Esophagus muscularis mucosa (tissue), 4 donors: ENCODE results near the gene WDR38. TPM values are rescaled to one million over a fixed set of nuclear protein-coding genes. Genes with fewer than 3 reads are reported as not detected.

Experiments used
- DNase-seq: peaks from one replicate; pipeline ENCODE4 v3.0.0-alpha.2; 2017; ENCODE audit errors: extremely low spot score
- H3K27ac ChIP-seq, 4 donors: fragments of 200-600 bp; sonication (generic); replicated peaks in 1 of 4; 1 replicate in 3 of 4; 2 replicates in 1 of 4; pipeline ENCODE4 v1.5.1; 2016 to 2019; ENCODE audit warnings: mild to moderate bottlenecking in 1 of 4
- H3K27me3 ChIP-seq, 4 donors: fragments of 200-600 bp; sonication (generic); one replicate each; pipeline versions ENCODE4 v1.5.1 to v1.6.0; 2016 to 2019
- H3K36me3 ChIP-seq, 4 donors: fragments of 200-600 bp; sonication (generic); one replicate each; pipeline ENCODE4 v1.5.1; 2016 to 2019
- H3K4me1 ChIP-seq, 4 donors: fragments of 200-600 bp; sonication (generic); one replicate each; pipeline ENCODE4 v1.5.1; 2016 to 2019
- H3K4me3 ChIP-seq, 4 donors: fragments of 200-600 bp; sonication (generic); 1 replicate in 2 of 4; 2 replicates in 2 of 4; pipeline ENCODE4 v1.5.1; 2016 to 2019; ENCODE audit warnings: mild to moderate bottlenecking in 4 of 4, moderate library complexity in 1 of 4
- H3K9me3 ChIP-seq, 4 donors: fragments of 200-600 bp; sonication (generic); 1 replicate in 3 of 4; 2 replicates in 1 of 4; pipeline ENCODE4 v1.5.1; 2016 to 2019
- EP300 ChIP-seq: sonication (generic); formaldehyde crosslinking; IDR thresholded peaks from one replicate; pipeline ENCODE4 v1.6.1; 2017; ENCODE audit warnings: antibody characterized with exemption
- POLR2A ChIP-seq: fragments of 450-650 bp; IDR thresholded peaks from one replicate; pipeline ENCODE4 v1.6.1; 2017; ENCODE audit warnings: antibody characterized with exemption, moderate library complexity, mild to moderate bottlenecking, low read depth
- POLR2AphosphoS5 ChIP-seq, 2 donors: sonication (generic); formaldehyde crosslinking; IDR thresholded peaks; one replicate each; pipeline ENCODE4 v1.6.1; 2017; ENCODE audit warnings: antibody characterized with exemption in 2 of 2
- WGBS: methylation state at CpG from one replicate; pipeline ENCODE4 v1.1.5; 2018; 5-methylcytosine and 5-hydroxymethylcytosine counted together
- intact Hi-C: fragments of 100-400 bp; cut with DNase I; formaldehyde crosslinking; loops from one replicate; pipeline ENCODE4 v1.15.1; 2023
- total RNA-seq, 4 donors: library from RNA; depleted of rRNA; stranded (reverse); fragments of >200 nt; gene quantifications; one replicate each; pipeline versions ENCODE4 v1.1.0 to v1.2.1, GENCODE V29; 2016
- TF ChIP-seq, protein P1 (sequence below), 3 experiments: fragments of 200-600 bp in 2 of 3; fragments of 450-650 bp in 1 of 3; sonication (generic) in 2 of 3; IDR thresholded peaks; one replicate each; pipeline ENCODE4 v1.5.1; 2017 to 2019; ENCODE audit warnings: antibody characterized with exemption in 3 of 3, mild to moderate bottlenecking in 2 of 3, moderate library complexity in 1 of 3

WDR38 gene
- total RNA-seq, 4 donors from 2014 or later: 0.32 TPM; not detected in 3

GRCh38 chr9:124813501-124814163 lies 39.6 kb upstream of the WDR38 start:
- DNase-seq: no peak
- 70% methylated on average over 11 of the region's 11 CpGs for WGBS
- Histone ChIP-seq H3K27ac (peak overlapping the region; percentile 68 to 81 (median 74)), H3K4me1 (peaks cover 15 to 41% (median 37%) of the 10 kb centered on the region in 4 donors), H3K4me3 (no peak overlapping the region), H3K9me3 (no peaks in the 10 kb centered on the region), H3K36me3 (peaks cover 0 to 22% (median 13%) of the 10 kb centered on the region in 4 donors), H3K27me3 (no peaks in the 10 kb centered on the region)
- intact Hi-C loops: loop anchor here (5.0 kb wide), 1 partner anchor 36 kb away; the partner anchor contains the start of gene OLFML2A
- TF ChIP-seq POLR2A (no peak), POLR2AphosphoS5 (IDR thresholded peaks at IDR 0.05) (no peak)

DNA sequence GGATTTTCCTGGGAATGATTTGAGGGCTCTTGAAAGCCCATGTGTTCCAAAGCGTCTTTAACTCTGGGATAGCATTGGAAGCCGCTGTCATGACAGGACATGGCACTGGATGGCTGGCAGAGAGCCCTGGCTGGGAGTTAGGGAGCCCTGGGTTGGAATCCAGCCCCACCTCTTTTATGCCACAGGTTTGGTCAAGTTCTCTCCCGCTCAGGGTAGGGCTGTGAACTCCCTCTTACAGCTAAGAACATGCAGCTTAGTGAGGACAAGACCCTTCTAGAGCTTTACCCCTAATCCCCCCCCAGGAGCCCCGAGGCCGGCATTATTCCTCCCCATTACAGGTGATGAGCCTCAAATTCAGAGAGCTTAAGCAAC lies 39.1 kb upstream of the WDR38 start:
- intact Hi-C loops: loop anchor here (5.0 kb wide), 1 partner anchor 37 kb away; the partner anchor contains the start of gene OLFML2A
- DNase-seq: no peak
- H3K27ac ChIP-seq: peak overlapping the region in 1 of 4 donors; percentile 1
- peaks cover 18 to 41% (median 39%) of the 10 kb centered on the region in 4 donors for H3K4me1 ChIP-seq
- peaks cover 0 to 22% (median 11%) of the 10 kb centered on the region in 4 donors for H3K36me3 ChIP-seq
- 74% methylated on average over 5 of the region's 5 CpGs for WGBS
- no peak overlapping the region for H3K4me3 ChIP-seq
- TF ChIP-seq EP300 (no peak), POLR2AphosphoS5 (IDR thresholded peaks at IDR 0.05) (no peak), POLR2A (no peak)
- TF ChIP-seq, protein P1, sequence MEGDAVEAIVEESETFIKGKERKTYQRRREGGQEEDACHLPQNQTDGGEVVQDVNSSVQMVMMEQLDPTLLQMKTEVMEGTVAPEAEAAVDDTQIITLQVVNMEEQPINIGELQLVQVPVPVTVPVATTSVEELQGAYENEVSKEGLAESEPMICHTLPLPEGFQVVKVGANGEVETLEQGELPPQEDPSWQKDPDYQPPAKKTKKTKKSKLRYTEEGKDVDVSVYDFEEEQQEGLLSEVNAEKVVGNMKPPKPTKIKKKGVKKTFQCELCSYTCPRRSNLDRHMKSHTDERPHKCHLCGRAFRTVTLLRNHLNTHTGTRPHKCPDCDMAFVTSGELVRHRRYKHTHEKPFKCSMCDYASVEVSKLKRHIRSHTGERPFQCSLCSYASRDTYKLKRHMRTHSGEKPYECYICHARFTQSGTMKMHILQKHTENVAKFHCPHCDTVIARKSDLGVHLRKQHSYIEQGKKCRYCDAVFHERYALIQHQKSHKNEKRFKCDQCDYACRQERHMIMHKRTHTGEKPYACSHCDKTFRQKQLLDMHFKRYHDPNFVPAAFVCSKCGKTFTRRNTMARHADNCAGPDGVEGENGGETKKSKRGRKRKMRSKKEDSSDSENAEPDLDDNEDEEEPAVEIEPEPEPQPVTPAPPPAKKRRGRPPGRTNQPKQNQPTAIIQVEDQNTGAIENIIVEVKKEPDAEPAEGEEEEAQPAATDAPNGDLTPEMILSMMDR (IDR thresholded peaks at IDR 0.05): no peak
- H3K27me3 ChIP-seq: no peaks in the 10 kb centered on the region
- no peaks in the 10 kb centered on the region for H3K9me3 ChIP-seq

DNA sequence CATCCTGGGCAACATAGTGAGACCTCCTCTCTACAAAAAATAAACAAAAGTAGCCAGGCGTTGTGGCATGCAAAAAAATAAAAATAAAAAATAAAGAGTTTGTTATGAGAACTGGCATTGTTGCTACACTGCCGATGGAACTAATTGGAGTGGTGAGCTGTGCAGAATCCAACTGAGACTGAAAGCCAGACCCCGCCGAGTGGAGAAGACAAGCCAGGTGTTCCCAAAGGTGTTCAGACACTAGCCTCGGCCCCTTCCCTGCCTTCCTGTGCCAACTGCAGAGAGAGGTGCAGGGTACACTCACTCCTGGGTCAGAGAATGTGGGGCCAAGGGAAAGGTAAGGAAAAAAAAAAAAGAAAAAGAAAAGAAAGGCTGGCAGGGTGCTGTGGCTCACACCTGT lies 37.7 kb upstream of the WDR38 start:
- Histone ChIP-seq H3K4me1 (peaks cover 18 to 36% (median 36%) of the 10 kb centered on the region in 4 donors), H3K27ac (no peak overlapping the region), H3K36me3 (peaks cover 0 to 11% (median under 1%) of the 10 kb centered on the region in 4 donors), H3K27me3 (no peaks in the 10 kb centered on the region), H3K4me3 (no peak overlapping the region), H3K9me3 (no peaks in the 10 kb centered on the region)
- DNase-seq: no peak
- intact Hi-C loops: no loop called here
- WGBS: 95% methylated on average over 5 of the region's 5 CpGs
- TF ChIP-seq, protein P1 (IDR thresholded peaks at IDR 0.05): no peak
- TF ChIP-seq EP300 (no peak), POLR2A (no peak), POLR2AphosphoS5 (IDR thresholded peaks at IDR 0.05) (no peak)

DNA sequence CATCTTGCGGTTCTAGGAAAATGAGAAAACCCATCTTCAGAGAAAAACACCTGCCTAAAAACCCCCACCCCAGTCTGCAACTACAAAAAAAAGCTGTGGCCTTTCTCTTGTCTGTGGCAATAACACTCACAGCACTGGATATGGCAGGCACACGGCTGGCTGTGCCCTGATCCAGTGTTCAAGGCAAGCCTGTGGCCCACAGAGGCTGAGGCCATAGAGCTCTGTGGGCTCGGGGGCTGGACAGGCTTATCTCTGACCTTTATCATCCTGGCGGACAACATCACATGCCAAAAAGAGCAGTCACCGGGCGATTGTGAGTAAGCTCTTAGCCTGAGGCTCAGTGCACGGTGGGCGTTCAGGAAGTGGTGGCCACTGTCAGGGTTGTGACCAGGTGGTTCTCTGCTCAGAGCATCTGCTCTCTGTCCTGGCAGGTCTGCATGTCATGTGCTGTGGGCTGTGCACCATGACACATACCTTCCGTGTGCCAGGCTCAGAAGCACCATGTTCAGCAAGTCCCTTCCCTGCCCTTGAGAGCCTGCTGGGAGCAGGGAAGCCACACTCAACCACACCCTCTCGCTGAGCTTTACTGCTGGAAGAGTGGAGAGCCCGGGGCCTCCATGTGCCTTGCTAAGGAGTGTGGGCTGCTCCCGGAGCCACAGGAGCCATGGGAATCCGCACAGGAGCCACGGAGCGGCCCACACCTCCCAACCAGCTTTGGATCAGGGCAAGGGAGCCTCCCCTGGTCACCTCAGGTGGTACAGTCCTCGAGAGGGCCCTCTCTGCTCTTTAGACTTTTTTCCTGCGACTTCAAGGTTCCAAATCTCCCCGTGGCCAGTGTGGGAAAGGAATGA lies 34.6 kb upstream of the WDR38 start:
- H3K4me1 ChIP-seq: peaks cover 6 to 9% (median 6%) of the 10 kb centered on the region in 4 donors
- no peak overlapping the region for H3K27ac ChIP-seq
- no peaks in the 10 kb centered on the region for H3K27me3 ChIP-seq
- no peaks in the 10 kb centered on the region for H3K36me3 ChIP-seq
- no peak overlapping the region for H3K4me3 ChIP-seq
- no peaks in the 10 kb centered on the region for H3K9me3 ChIP-seq
- TF ChIP-seq POLR2A (no peak), POLR2AphosphoS5 (IDR thresholded peaks at IDR 0.05) (no peak), EP300 (no peak)
- TF ChIP-seq, protein P1 (IDR thresholded peaks at IDR 0.05): no peak
- 79% methylated on average over 7 of the region's 18 CpGs for WGBS
- no peak for DNase-seq
- intact Hi-C loops: no loop called here
